HG03139 (cell line): Measurements from ENCODE around the gene NFATC1.

Experiments used
- ATAC-seq: cut with Tn5 transposase; IDR thresholded peaks from one replicate; pipeline ENCODE4 v1.9.1; 2021; ENCODE audit not compliant: unreplicated experiment

Gene NFATC1

DNA sequence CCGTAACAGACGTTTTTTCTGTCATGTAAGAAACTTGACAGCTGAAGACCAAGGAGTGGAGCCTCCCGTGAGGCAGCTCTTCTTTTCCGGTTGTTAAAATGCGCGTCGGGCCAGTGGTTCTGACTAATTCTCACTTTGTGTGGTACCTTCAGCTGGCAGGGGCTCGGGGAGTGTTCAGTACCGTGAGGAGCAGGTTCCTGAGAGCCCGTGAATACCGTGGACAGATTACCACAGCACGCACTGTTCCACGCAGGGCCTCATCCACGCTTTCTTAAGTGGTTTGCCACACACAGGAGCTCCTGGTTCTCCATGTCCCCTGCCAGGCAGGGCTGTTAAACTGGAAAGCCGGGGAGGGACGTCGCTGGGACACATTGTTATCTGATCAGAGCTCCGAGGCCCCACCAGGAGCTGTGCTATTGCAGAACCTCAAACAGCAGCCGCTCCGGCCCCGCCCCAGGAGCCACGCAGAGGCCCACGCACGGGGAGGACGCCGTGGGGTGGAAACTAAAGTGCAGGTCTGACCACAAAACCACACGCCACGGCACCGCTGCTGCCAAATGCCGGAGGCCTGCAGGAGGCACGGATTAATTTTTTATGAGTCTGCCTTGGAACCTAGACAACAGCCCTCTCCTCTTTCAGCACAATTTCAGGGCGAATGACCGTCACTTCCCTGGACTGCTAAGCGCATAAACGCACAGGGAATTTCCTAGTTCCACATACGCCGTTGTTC, 43.3 kb downstream of the NFATC1 start:
- no peak for ATAC-seq

DNA sequence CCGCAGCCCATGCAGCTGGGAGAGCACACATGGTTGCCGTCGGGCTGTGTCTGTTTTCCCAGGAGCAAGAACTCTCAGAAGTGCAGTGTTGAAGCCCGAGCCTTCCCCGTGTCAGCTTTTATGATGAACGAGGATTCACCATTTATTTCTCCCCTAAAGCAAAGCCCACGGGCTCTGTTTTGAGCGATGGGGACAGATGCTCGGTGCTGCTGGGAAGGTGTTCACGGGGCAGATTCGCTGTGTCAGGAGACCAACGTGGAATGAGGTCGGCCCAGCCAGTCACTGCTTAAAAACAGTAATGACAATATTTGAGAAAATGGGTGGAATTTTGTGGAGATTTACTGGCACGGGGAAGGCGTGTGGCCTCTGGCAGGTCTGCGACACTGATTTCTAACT, 43.9 kb downstream of the NFATC1 start:
- ATAC-seq = no peak

DNA sequence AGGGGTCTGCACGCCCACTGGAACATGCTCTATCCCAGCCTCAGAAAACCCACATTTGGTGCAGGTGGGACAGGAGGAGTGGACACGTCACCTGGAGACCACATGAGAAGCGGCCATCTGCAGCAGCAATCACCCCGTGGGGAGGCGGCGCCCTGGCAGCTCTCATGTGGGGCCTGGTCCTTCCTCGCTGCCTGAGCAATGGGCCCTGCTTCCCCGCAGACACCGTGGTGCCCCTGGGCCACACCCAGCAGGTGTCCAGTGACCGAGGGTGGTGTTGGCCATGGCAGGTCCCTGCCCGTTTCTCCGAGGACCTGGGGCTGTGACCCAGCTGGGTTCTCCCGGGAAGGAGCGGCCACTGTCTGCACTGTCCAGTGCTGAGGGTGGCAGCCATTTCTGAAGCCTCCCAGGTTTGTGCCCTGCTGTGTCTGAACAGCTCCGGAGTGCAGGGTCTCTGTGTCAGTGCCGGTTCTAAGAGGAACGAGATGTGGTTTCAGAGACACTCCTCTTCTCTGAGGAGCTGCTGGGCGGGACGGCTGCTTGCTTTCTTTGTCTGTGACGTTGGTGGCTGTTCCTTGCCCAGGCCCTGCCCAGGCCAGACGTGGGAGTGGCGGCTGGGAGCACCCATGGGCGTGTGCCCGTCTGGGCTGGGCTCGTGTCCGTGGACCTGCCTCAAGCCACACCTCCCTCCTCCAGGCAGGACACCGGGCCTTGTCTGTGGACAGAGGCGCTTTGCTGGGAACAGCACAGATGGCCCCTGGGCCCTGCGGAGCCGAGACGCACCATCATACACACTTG, 44.8 kb downstream of the NFATC1 start:
- no peak for ATAC-seq

DNA sequence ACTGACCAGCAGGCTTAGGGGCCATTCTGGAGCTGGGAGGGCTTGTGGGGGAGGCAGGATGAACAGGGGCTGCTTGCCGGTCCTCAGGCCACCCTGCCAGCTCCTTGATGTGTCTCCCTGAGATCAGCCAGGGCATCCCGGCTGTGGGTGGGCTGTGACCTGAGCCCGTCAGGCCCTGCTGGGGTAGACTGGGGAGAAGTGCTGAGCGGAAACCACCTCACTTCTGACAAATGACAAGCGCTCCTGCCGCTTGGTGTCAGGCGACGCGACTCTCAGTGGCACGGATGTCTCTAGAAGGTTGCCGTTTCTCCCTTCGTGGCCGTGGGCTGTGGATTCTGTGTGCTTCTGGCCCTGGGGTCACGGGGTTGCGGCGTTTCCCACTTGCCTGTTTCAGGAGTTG, 45.7 kb downstream of the NFATC1 start:
- ATAC-seq = no peak

DNA sequence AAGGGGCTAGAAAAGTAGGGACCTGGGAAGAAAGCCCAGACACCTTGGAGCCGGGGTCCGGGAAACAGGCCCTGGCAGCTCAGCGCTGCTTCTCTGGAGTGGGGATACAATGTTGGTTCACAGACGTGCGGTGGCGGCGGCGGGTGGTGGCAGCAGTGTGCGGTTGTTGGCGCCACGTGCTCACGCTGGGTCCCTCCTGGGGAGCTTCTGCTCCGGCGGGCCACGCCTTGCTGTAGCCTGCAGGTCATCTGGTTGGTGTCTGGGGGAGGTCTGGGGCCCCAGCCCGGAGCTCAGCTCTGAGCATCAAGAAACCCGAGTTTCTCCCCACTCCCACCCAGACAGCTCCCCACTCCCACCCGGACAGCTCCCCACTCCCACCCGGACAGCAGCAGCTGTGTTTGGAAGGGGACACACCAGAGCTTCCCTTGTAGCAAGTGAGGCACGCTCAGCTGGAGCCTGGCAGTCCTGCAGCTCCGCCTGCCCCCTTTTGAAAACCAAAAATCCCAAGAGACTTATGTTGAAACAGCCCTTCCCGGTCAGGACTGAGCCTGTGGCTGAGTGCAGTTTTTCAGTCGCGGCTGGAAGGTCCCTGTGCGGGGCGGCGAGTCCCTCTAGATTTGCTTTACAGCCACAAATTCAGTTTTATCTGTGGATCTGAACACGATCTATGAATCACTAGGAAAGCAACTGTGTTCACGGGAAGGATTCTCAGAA, 46.9 kb downstream of the NFATC1 start:
- no peak for ATAC-seq

DNA sequence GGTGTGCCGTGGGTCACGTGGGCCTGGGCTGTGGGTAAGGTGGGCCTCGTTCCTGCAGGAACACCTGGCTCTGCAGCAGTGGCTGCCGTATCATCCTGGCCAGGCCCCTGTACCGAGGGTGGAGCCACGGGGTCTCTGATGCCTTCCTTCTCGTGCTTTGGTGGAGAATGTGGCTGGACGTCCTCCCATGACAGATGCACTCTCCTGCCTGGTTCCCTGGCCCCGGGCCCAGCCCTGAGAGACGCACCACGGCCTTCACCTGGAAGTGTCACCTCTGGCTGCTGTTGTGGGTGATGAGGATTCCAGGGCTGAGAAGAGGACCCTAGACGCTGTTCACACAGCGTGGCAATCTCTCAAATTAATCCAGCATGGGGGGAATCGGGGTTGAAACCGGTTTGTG, 49.5 kb downstream of the NFATC1 start:
- ATAC-seq = no peak

DNA sequence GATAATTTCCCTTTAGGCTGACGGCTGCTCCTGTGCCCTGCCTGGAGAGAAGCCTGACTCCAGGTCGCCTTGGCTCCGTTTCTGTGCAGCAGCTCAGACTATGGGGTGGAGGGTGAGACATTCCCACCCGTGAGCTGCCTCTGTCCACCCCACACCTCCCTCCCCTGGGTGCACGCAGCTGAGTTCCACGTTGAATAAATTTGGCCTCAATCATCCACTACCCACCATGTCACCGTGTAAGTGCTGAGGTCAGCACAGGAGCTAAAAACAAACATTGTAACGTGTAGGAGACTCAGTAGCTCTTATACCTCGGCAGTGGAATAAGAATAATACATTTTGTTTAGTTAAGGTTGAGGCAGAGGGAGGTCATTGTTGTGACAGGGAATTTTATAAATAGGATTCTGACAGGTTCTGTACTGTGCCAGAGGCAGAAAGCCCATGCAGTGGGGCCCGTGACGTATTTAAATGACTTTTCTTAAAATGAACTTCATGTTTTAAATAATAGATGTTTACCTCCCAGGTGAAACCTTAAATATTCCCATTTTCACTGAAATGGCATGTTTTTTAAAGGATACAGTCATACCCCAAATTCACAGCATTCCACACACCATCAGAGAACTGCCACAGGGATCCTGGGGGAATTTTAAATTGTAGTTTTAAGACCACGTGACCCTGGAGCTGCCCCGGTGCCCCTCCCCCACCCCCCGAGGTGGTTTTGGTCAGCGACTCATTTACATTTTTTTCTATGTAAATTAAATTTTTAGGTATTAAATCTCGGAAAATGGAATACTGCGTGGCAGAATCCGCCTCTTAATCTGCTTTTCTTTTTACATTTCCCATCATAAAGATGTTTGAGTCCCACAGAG, 50.2 kb downstream of the NFATC1 start:
- no peak for ATAC-seq

DNA sequence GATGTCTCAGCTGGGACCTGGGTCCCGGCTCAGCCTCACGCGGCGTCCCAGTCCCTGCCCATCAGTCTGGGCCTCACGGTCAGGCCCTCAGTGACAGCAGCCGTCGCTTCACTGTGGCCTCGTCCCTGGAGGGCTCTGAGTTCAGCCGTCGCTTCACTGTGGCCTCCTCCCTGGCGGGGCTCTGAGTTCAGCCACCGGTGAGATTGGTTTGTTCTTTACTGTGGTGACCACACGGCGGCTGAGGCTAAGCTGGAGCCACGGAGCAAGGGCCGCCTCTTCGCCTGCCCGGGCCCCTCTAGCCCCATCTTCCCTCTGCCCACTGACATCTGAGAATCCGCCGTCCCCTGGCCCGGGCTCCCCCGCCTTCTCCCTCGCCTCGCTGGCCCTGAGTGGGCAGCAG, 51.2 kb downstream of the NFATC1 start:
- ATAC-seq = no peak

DNA sequence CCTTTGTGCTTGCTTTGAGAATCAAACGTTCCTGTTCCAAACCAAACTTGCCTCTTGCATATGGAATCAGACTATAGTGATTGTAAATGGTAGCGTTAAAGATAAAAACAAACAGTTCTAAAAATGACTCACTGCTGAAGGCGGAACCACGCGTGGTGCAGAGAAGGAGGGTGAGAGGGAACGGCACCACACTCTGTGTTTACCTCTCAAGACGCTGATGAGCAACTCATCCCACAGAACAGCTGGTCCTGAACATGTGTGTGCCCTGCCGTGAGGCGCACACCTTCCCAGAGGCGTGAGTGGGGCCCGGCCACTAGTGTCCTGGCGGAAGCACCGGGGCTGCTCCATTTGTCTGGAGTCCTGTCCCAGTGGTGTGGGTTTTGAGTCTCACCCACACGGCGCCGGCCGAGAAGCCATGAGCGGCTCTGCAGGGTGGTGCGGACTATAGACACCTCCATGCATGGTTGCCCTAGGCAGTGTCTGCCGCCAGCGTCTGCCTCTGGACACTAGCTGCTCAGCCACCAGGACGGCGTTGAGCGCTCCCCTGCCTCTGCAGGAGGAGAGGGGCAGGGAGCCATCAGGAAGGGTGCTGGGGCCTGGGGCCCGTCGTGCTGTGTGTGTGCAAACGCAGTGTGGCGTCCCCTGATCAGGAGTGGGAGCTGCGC, 52.1 kb downstream of the NFATC1 start:
- ATAC-seq = no peak

DNA sequence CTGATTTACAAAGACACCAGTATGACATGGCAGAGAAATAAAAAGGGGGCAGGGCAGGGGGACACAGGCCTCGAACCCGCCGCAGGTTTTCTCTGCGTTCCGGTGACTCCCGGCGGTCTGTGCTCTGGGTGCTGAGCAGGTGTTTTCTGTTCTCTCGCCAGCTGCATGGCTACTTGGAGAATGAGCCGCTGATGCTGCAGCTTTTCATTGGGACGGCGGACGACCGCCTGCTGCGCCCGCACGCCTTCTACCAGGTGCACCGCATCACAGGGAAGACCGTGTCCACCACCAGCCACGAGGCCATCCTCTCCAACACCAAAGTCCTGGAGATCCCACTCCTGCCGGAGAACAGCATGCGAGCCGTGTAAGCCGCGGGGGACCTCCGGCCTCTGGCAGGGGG, 52.9 kb downstream of the NFATC1 start:
- ATAC-seq = no peak

DNA sequence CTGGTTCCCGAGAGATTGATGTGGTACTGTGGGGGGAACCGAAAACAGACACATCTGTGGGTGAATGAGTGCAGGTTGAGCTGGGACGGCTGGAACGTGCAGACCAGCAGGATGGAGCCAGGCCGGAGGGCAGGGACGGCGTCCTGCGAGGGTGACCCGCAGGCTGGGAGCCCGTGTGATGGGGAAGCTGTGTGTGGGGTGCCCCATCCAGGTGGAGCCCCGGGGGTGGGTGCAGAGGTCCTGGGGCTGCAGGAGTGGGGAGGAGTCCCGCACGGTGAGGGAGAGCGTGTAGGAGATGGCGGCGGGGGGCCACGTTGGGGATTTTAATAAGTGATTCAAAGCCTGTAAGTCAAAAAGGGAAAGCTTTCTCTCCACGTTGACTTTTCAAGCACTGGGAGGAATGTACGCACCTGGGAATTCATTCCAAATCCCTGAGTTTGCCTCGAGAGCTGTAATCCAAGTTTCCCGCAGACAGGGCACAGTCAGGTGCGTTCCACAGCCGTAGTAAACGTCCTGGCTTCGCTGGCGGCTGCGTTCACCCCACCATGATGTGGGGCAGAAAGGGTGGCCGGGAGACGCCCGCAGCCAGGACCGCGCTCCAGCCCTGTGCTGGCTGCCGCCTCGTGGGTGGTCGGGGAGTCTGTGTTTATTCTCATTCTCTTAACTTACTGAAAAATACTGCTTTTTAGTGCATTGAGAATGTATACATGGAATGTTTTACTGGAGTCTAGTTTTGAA, 54.0 kb downstream of the NFATC1 start:
- ATAC-seq = no peak

DNA sequence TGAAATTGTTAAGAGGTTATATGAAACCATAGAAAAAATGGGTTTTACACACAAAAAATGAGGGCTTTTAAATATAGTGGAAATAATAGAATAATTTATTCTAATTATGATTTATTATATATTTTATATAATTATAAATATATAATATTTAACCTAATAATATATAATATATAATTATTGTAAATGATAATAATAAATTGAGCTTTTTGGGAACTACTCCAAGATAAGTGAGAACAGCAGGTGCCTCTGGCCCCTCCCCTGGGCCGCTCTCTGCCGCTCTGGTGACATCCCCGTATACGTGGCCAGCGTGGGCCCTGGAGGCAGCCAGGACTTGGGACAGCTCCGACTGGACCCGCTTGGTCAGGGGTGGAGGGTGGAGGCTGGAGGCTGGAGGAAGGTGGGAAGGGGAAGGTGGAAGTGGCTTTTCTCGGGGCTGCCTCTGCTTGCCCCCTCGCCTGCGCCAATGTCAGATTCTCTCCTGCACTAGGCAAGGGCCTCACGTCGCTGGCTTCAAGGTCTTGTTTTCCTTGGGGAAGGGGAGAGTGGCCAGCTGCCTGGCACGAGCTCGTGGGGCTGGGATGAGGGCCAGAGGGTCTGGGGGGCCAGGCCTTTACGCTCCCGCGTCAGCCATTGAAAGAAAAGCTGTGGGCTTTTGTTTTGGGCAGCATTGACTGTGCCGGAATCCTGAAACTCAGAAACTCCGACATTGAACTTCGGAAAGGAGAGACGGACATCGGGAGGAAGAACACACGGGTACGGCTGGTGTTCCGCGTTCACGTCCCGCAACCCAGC, 54.8 kb downstream of the NFATC1 start:
- ATAC-seq = no peak

DNA sequence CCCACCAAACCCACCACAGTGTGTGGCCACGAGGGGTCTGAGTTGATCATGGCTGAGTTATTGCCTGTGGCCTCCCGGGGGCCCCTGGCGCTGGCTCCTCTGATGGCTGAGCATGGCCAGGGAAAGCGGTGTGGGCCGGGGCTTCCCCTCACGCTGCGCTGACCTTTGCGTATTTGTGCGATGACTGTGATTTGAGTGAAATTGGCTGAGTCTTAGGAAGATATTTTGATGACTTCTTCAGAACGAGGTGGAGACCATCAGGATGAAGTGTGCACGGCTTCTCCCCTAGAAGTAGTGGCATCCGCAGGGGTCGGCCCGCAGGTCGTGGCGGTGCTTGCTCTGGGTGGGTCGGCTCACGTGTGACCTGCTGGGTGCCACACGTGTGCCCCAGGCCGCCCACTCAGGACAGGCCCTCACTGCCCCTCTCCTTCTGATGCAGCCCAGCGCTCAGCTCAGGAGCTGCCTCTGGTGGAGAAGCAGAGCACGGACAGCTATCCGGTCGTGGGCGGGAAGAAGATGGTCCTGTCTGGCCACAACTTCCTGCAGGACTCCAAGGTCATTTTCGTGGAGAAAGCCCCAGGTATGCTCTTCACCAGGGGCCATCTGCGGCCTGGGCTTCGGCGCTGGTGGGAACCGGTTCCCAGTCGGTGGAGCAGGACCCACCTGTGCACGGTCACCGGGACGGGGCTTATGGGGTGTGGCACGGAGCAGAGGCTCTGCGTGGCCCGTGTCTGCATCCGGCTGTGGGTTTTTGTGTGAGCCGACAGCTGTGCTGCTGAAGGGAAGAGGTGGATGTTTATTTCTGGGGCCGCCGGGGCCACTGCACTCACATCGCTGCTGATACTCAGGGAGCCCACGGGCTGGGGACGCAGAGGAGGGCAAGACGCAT, 55.8 kb downstream of the NFATC1 start:
- no peak for ATAC-seq

DNA sequence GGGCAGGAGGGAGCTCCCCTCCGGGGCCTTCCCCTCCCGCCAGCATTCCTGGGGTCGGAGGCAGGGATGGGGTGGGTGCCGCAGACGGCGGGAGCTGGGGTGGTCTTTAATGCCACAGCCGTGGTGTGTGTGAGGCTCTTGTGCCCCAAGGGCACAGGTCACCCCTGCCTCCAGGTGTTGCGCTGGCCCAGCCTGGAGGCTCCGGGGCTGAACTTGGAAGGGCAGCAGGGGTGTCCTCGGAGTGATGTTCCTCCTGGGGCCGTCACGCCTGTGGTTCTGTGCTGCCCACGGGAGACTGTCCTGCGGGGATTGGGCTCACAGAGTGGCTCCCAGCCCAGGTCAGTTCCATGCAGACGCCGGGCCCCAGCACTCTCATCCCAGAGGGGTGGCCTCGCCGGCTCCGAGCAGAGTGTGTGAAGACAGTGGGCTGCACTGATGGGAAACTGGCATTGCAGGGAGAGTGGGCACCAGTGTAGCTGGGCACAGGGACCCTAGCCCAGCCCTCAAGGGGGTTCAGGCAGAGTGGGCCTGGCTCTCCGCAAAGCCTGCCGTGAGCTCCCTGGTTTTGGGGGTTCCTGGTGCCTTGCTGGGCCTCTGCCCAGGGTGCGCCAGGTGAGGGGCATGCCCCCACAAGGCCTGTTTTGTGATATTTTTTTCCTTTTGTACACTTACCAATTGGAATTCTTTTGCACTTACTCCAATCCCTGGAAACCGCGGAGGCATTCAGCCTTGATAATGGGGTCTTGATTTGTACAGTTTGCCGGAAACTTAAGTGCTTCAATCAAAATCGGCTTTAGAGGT, 56.7 kb downstream of the NFATC1 start:
- no peak for ATAC-seq

DNA sequence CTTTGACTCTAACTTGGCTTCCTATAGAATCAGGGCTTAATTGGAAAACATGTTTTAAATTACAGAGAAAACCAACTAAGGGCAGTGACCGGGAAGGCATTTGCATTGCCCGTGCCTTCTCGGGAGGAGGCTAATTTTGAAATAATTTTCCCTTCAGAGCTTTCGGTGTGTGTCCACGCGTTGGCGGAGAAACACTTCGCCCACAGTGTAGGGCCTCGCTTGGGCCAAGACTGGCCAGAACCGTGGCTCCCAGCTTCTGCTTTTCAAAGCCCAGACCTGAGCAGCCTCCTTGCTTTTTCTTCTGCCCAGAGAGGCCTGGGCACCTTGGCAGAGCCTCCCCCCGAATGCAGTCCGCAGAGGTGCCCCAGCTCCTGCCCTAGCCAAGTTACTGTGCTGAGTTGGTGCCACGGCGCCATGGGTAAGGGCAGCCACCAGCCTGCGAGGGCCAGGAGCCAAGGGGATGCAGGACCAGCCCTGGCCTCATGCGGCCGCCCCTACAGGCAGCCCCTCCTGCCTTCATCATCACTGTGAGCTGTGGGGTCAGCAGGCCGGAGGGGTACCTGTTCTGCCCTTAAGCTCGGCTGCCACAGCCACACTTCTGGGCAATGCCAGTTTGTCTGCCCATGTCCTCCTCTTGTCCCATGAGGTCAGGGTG, 57.4 kb downstream of the NFATC1 start:
- ATAC-seq = no peak

DNA sequence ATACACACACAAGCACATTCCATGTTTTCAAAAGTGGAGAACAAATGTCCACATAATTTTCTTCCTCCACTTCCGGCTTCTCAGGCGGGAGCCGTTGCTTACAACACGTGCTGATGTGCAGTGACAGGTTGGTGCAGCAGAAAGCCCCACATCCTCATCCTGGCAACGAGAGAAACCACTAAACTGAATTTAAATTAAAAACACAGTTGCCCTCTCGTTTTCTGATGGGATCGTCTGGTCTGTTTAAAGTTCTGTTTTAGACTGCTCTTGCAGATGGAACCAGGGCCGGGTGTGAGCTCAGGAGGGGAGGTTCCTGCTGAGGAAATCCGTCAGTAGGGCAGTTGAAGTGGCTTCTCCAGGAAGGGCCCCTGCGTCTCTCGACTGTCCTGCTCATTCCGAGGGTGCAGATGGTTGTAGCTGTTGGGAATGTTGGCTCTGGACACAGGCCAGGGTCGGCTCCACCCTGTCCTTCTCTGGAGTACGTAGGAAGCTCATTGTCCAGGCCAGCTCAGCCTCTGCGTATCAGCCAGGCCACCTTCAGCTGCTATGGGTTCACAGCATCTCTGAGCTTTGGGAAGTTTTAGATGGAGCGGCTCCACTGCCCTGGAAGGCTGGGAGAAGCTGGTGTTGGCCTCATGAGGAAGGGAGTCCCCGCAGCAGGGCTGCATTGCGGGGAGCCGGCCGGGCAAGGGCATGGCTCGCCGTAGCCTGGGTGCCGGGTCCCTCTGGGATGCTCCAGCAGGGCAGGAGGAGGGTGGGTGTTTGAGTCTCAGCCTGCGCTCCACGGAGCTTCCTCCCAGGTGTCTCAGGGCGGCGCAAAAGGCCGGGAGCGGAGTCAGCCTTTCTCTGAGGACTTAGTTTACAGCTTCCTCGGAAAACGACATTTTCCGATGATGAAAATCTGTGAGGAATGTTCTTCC, 58.3 kb downstream of the NFATC1 start:
- ATAC-seq = no peak
